ENCODE data around the gene CTU1. TPM values are rescaled to one million over a fixed set of nuclear protein-coding genes. Genes with fewer than 3 reads are reported as not detected.

The CTU1 gene
- total and polyA plus RNA-seq, 2 experiments from 2014 or later = 6.7 to 15.9 TPM

- no peak for TF ChIP-seq EZH2 (IDR thresholded peaks at IDR 0.05; ENCODE audit: borderline replicate concordance)
- TF ChIP-seq EZH2phosphoT487 (IDR thresholded peaks at IDR 0.05; ENCODE audit: low read depth, severe bottlenecking, unreplicated experiment) = no peak
- no peaks in the 10 kb centered on the region for H3K9me2 ChIP-seq (replicated peaks; ENCODE audit: insufficient read depth)
- no peaks in the 10 kb centered on the region for H3K36me3 ChIP-seq (replicated peaks; ENCODE audit: insufficient read depth, low read depth)
- no peaks in the 10 kb centered on the region for H3K79me2 ChIP-seq
- 94% methylated on average over 3 of the region's 3 CpGs for WGBS (ENCODE audit: low lambda C conversion rate, missing lambda C conversion rate)
- no peak overlapping the region for H2AFZ ChIP-seq
- DNase-seq (ENCODE audit: low spot score) = no peak
- no peak overlapping the region for H3K4me3 ChIP-seq
- no peak overlapping the region for H3K4me2 ChIP-seq
- no peaks in the 10 kb centered on the region for H4K20me1 ChIP-seq (ENCODE audit: insufficient read depth, poor library complexity, severe bottlenecking)
- no peaks in the 10 kb centered on the region for H3K27me3 ChIP-seq
- no peaks in the 10 kb centered on the region for H3K9me3 ChIP-seq (ENCODE audit: low read depth)
- no peak overlapping the region for H3K27ac ChIP-seq
- H3K4me1 ChIP-seq (ENCODE audit: insufficient read depth) = no peaks in the 10 kb centered on the region
These were observed 40.4 kb upstream of the CTU1 start for GRCh38 chr19:51148580-51148979.

GRCh38 chr19:51147663-51148062, 39.5 kb upstream of the CTU1 start:
- Histone ChIP-seq H3K4me1 (ENCODE audit: insufficient read depth) (no peaks in the 10 kb centered on the region), H3K4me2 (no peak overlapping the region), H3K9me3 (ENCODE audit: low read depth) (no peaks in the 10 kb centered on the region), H3K27me3 (no peaks in the 10 kb centered on the region), H3K9me2 (replicated peaks; ENCODE audit: insufficient read depth) (no peaks in the 10 kb centered on the region), H3K79me2 (no peaks in the 10 kb centered on the region), H3K4me3 (no peak overlapping the region), H2AFZ (no peak overlapping the region), H3K36me3 (replicated peaks; ENCODE audit: insufficient read depth, low read depth) (no peaks in the 10 kb centered on the region), H3K27ac (no peak overlapping the region), H4K20me1 (ENCODE audit: insufficient read depth, poor library complexity, severe bottlenecking) (no peaks in the 10 kb centered on the region)
- TF ChIP-seq EZH2phosphoT487 (IDR thresholded peaks at IDR 0.05; ENCODE audit: low read depth, severe bottlenecking, unreplicated experiment) (no peak), CTCF (IDR thresholded peaks at IDR 0.05; ENCODE audit: poor library complexity) (no peak), EZH2 (IDR thresholded peaks at IDR 0.05; ENCODE audit: borderline replicate concordance) (no peak)
- no peak for DNase-seq (ENCODE audit: low spot score)
- 52% methylated on average over 1 of the region's 1 CpG for WGBS (ENCODE audit: low lambda C conversion rate, missing lambda C conversion rate)

GRCh38 chr19:51146751-51147150, 38.5 kb upstream of the CTU1 start:
- 88% methylated on average over 6 of the region's 7 CpGs for WGBS (ENCODE audit: low lambda C conversion rate, missing lambda C conversion rate)
- Histone ChIP-seq H3K4me2 (no peak overlapping the region), H3K27me3 (no peaks in the 10 kb centered on the region), H3K9me2 (replicated peaks; ENCODE audit: insufficient read depth) (no peaks in the 10 kb centered on the region), H3K9me3 (ENCODE audit: low read depth) (no peaks in the 10 kb centered on the region), H3K79me2 (no peaks in the 10 kb centered on the region), H3K4me3 (no peak overlapping the region), H3K4me1 (ENCODE audit: insufficient read depth) (no peaks in the 10 kb centered on the region), H4K20me1 (ENCODE audit: insufficient read depth, poor library complexity, severe bottlenecking) (no peaks in the 10 kb centered on the region), H3K27ac (no peak overlapping the region), H3K36me3 (replicated peaks; ENCODE audit: insufficient read depth, low read depth) (no peaks in the 10 kb centered on the region), H2AFZ (no peak overlapping the region)
- TF ChIP-seq EZH2phosphoT487 (IDR thresholded peaks at IDR 0.05; ENCODE audit: low read depth, severe bottlenecking, unreplicated experiment) (no peak), CTCF (IDR thresholded peaks at IDR 0.05; ENCODE audit: poor library complexity) (no peak), EZH2 (IDR thresholded peaks at IDR 0.05; ENCODE audit: borderline replicate concordance) (no peak)
- DNase-seq (ENCODE audit: low spot score) = no peak

GRCh38 chr19:51145916-51146493, 37.8 kb upstream of the CTU1 start:
- H3K27ac ChIP-seq = no peak overlapping the region
- H3K9me3 ChIP-seq (ENCODE audit: low read depth) = no peaks in the 10 kb centered on the region
- no peaks in the 10 kb centered on the region for H3K79me2 ChIP-seq
- no peaks in the 10 kb centered on the region for H3K36me3 ChIP-seq (replicated peaks; ENCODE audit: insufficient read depth, low read depth)
- DNase-seq (ENCODE audit: low spot score) = no peak
- TF ChIP-seq EZH2 (IDR thresholded peaks at IDR 0.05; ENCODE audit: borderline replicate concordance) = no peak
- TF ChIP-seq EZH2phosphoT487 (IDR thresholded peaks at IDR 0.05; ENCODE audit: low read depth, severe bottlenecking, unreplicated experiment) = no peak
- TF ChIP-seq CTCF (IDR thresholded peaks at IDR 0.05; ENCODE audit: poor library complexity) = no peak
- H4K20me1 ChIP-seq (ENCODE audit: insufficient read depth, poor library complexity, severe bottlenecking) = no peaks in the 10 kb centered on the region
- no peak overlapping the region for H3K4me2 ChIP-seq
- H3K4me1 ChIP-seq (ENCODE audit: insufficient read depth) = no peaks in the 10 kb centered on the region
- H3K4me3 ChIP-seq = no peak overlapping the region
- WGBS (ENCODE audit: low lambda C conversion rate, missing lambda C conversion rate) = 71% methylated on average over 4 of the region's 4 CpGs
- H3K27me3 ChIP-seq = no peaks in the 10 kb centered on the region
- no peaks in the 10 kb centered on the region for H3K9me2 ChIP-seq (replicated peaks; ENCODE audit: insufficient read depth)
- H2AFZ ChIP-seq = no peak overlapping the region
